GM18526 (cell line): ENCODE measurements around the gene CCDC195.

Source experiments
- POLR2A ChIP-seq: IDR thresholded peaks from 3 replicates; pipeline ENCODE4 v1.6.1; 2011; ENCODE audit not compliant: insufficient read length; ENCODE audit errors: extremely low read depth

Gene CCDC195

DNA sequence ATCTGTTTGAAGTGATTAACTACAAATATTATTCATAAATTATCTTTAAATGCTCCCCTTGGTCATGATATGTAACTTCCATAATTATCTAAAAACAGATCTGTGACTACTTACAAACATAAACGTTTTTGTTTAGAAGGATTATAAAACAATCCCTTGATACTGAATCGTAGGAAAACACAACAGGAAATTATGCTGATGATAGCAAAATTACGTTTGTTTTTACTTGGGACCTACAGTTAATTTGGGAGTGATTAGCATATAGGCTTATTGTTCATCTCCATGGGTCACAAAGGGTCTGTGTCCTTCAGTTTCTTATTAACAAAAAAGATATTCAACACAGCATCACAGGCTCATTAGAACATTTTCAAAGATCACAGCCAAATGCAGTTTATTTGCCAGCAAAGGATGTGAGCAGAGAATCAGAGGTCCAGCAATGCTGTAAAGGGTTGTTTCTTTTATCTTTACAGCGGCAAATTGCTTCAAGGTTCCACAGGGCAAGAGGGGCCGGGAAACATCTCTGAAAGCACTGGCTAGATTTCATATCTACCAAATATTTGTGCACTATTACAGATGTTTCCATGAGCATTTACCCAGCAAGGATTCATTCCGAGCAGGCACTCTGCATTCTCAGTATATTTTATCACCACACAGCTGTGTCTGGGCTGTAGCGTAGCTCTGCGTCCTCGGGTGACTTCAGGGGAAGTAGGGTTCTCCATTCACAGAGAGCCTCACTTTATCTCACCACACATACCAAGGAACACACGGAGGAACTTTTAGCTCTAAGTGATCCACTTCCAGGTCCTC, 4.1 kb downstream of the CCDC195 start:
- TF ChIP-seq POLR2A: no peak

DNA sequence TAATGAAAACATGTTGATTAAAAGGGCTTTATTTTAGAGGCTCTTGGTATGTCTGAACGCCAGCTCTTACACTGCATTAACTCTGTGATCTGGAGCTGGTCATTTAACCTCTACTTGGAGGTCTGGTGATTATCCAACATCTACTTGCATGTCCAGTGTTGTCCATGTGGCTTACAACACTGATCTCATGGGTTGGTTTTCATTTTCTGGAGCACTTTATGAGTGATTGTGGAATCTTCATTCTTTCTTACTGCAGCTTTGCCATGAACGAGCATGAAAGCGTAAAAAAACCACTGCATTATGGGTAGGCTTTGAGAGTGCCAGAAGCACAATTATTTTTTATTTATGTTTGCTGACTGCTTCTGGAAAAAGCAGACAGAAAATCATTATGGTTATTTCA, 4.8 kb downstream of the CCDC195 start:
- TF ChIP-seq POLR2A: no peak

DNA sequence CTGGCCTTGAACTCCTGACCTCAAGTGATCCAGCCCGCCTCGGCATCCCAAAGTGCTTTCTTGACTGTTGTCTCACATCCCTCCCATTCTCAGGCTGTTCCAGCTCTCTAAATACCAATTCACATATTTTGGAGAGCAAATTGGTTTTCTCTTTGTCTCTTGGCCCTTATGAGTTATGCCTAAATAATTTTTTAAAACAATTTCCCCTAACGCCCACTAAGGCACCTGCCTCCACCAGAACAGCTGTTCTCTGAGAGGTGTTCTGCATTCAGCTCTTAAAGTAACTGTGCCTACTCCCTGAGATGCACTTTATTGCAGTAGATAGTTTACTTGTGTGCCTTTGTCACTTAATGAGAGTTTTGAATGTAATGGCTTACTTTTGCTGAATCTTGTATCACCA, 6.9 kb downstream of the CCDC195 start:
- no peak for TF ChIP-seq POLR2A

DNA sequence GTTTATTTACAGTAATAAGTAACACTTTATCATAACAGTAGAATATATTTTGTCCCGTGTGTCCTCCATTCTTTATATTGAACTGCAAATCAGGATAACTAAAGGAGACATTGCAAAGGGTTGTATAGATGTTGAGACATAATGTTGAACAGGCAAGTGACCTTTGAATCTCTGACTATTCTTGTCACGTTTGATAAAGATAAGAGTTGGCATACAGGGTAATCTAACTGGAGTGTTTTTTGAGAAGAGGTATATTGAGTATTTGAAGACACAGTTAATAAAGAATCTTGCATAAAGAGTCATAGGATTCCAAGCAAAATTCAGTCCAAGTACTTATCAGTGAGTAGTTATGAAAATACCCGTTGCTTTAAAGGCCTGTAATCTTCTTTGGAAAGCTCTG, 21.7 kb downstream of the CCDC195 start:
- TF ChIP-seq POLR2A: no peak

DNA sequence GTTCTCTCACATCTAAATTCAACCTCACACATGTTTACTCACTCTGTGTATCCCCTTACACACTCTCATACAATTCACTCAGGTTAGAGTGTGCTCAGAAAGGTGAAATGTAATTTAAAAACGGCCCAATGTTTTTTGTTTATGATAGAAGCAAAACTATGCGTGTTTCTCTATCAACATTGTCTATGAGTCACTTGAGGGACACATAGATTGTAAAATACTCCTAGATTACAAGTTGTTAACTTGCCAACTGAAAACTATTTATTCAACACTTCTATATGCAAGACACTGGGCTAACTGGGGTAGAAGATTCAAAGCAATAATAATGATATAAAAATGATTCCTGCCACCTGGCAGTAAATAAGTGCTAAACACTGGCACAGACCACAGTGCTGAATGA, 24.6 kb downstream of the CCDC195 start:
- no peak for TF ChIP-seq POLR2A

DNA sequence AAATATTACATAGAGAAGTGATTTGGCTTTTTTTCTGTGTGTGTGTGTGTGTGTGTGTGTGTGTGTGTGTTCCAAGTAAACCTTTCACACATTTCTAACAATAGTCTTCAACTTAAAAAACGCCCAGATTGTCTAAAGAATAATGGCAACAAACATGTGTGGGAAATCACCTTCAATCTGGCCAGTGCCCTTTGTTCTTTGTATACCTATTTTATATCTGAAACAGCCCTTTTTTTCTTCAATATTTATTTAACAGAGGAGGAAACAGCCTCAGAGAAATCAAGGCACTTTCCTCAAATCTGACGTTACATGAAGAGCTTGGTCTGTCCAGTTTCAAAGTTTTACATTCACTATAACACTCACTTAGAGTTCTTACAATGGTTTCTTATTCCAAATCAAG, 25.3 kb downstream of the CCDC195 start:
- TF ChIP-seq POLR2A: no peak

DNA sequence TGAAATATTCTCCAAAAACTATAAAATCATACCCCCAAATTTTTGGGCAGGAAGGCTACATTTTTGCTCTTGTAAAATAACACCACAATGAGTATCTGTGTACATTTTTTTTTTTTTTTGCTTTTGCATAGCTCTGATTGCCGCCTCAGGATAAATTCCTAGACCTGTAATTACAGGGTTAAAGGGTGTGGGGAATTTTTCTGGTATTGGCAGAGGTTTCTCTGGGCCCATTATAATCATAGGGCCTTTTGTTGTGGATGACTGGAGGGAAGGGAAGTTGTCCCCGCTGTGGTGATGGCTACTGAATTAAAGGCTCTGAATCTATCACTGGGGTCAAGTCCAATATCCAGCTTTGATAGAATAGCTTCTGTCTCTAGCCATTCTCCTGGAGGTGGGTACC, 26.6 kb downstream of the CCDC195 start:
- TF ChIP-seq POLR2A: no peak

DNA sequence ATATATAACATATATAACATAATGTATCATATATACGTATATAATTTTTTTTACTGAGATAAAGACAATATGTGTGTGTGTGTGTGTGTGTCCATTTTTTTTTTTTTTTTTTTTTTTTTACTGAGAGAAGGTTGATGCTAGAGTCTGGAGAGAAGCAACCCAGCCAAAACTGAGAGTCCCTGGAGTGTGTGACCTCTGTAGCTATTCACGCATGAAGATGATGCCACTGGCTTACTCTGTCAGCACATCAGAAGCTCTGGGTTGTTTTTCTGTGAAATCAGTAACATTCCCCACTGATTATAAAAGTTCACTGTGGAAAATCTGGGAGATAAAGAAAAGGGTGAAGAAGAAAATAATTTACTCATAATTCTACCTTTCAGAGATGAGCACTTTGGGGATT, 27.2 kb downstream of the CCDC195 start:
- no peak for TF ChIP-seq POLR2A

DNA sequence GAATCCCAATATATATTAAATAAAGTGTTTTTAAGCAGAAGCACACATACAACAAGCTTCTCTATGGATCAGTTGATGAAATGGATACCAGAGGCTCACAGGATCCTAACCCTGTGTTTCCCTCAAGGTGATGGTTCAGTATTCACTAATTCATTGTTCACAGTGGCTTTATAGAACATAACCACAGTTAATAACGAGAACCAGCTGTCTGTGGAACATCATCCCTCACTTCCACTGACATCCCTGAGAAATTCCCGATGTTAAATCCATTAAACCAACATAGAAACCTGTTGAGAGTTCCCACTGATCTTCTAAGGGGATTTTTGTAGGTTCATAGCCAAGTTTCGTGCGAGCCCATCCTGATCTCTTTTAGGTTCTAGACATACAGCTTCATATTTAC, 29.0 kb downstream of the CCDC195 start:
- TF ChIP-seq POLR2A: no peak

DNA sequence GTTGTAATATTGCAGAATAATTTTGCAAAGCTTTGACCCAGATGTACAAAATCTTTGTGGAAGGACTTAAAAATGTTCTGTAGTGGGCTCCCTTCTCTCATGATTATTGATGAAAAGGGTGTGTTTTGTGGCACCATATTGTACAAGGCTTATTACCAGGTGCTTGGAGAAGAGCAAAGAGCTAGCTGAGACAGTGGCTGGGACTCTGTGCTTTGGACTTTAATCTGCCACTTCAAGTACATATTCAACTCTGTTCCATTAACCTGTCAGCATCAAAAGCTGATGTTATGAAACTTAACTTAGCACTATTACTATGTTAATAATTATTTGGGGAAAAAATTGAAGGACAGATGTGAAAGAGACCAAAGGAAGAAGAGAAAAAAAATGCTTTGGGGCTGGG, 31.0 kb downstream of the CCDC195 start:
- TF ChIP-seq POLR2A: no peak

DNA sequence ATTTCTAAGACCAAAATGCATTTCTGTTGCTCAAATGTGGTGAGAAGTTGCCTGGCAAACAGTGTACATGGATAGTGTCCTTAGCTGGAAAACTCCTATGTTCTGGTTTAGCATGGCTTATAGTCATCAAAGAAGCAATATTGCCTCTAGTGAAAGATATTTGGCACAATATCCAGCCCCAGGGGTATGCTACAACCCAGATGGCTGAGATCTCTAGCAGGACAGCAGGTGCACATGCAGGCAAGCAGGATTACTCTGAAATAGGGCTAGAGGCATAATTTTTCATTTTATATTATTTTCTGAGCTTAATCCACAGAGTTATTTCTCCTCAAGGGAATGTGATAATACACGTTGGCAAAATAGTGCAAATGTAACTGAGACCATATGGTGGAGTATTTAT, 34.0 kb downstream of the CCDC195 start:
- no peak for TF ChIP-seq POLR2A

DNA sequence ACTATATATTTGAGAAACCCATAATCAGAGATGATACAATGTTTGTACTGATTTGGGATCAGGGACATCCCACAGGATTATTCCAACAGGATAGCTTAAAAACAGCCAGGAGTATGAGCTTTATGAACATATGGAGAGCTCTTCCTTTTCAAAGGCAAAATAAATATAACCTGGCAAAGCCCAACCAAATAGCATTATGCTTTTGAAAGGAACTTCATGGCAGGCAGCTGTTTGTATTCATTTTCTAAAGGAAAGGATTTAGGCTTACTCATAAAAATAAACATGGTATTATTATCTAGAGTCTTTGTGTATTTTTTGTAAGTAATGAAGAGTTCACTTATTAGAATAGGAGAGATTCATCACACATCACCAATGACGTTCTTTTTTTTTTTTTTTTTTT, 44.4 kb downstream of the CCDC195 start:
- TF ChIP-seq POLR2A: no peak

DNA sequence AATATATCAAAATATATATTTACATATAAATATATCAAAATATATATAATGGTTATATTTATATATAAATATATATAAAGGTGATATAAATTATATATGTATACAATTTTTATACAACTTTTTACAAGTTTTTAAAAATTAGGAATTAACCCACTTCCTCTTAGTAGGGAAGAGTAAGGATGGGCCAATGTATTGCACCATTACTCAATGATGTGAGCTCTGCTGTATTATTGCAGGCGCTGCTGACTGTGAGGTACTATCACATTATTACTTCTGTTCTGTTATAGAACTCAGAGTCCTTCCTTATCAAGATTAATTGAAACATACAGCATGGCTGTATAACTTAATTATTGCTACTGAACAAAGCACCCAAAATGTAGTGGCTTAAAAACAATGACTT, 46.0 kb downstream of the CCDC195 start:
- TF ChIP-seq POLR2A: no peak

DNA sequence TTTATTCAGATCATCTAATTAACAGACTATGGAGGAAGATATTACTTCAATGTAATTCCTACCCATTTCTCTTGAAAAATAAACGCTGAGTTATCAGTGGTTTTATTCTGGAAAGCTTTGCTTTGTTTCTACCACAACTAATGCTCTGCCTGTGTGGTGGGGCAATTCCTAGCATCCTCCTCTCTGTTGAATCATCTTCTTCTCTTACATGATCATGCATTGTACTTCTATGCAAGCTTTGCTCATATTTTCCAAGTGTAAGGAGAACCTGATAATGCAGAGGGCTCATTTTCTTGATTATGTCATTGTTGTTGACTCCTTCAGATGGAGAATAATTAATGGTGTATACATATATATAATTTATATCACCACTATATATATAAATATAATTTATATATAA, 46.7 kb downstream of the CCDC195 start:
- no peak for TF ChIP-seq POLR2A

DNA sequence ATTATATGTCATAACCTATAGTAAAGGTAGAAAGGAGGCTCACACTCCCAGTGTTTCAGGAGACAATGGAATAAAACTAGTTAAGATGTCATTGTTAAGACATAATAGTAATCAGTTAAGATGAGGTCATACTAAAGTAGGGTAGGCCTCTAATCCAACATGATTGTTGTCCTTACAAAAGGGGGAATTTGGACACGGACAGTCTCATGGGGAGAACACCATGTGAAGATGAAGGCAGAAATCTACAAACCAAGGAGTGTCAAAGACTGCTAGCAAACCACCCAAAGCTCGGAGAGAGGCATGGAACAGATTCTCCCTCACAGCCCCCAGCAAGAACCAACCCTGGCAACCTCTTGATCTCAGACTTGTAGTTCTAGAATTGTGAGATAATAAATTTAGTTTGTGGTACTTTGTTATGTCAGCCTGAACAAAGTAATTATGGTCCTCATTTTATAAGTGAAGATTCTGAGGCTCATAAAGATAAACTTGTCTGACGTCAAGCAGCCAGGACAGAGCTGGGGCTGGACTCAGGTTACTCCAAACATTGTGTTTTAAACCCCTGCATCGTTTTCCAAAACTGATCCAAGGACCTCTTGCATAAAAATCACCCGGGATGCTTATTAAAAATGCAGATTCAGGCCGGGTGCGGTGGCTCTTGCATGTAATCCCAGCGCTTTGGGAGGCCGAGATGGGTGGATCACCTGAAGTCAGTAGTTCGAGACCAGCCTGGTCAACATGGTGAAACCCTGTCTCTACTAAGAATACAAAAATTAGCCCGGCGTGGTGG, 47.8 kb downstream of the CCDC195 start:
- no peak for TF ChIP-seq POLR2A

DNA sequence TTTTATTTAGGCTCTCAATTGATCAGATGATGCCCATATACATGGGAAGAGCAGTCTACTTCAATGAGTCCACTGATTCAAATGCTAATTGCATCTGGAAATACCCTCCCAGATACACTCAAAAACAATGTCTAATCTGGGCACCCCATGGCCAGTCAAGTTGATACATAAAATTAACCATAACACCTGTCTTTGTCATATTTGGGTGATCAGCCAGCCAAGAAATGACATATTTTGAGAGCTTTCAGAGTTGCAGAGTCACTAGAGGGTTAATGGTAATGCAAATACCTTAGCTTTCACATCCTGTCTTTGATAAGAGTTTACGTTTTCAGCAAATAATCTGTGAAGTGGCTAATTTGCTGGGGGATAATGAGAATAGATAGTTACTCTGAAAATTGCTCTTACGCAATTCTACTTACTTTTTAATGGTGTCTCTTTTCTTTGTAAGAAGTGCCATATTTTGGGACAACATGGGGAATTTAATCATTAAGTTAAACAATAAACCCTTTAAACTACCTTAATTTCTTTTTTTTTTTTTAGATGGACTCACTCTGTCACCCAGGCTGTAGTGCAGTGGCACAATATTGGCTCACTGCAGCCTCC, 49.1 kb downstream of the CCDC195 start:
- no peak for TF ChIP-seq POLR2A
